GM19328 (cell line): ENCODE data around the gene ENPP5.

ENCODE experiments used
- ATAC-seq: cut with Tn5 transposase; IDR thresholded peaks from one replicate; pipeline ENCODE4 v1.9.1; 2021; ENCODE audit warnings: mild to moderate bottlenecking, moderate library complexity; ENCODE audit not compliant: unreplicated experiment

ENPP5 gene

DNA sequence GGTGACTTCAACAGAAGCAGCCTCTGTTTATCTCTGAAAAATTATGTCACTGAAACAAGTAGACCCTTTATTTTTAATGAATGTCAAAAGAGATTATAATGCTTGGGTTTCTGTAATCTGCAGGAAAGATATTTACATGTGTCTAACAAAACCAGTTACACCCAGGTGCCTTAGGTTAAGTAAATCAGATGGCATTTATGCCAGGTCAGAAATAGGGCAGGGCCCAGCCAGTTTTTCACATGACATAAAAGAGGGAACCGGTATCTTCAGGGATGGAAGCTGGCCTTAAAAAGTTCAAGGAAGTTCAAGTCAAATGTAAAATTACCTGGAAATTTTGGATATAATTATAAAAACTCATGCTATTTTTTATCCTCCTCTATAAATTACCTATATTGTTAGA lies 55.1 kb downstream of the ENPP5 start:
- ATAC-seq = no peak

DNA sequence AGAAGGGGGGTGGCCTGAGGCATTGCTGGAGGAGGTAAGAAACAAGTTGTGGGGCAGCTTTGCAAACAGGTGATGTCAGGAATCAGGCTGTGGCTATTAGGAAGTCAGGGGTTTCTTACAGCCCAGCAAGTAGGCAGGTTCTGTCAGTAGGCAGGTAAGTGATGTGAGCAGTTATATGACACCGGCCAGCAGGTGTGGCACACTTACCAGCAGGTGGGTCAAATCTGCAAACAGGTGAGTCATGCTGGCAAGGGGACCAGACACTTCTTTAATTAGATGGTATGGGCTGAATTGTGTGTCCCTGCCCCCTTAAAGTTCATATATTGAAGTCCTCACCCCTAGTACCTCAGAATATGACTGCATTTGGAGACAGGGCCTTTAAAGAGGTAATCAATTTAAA lies 57.4 kb downstream of the ENPP5 start:
- no peak for ATAC-seq
